Activated T-cell treated with anti-CD3 and anti-CD28 coated beads for 24 hours (primary cell): ENCODE data around the gene TBXT.
"Not testable (repeated sequence)": the region's sequence is repeated elsewhere in the genome, so short reads cannot be mapped to it uniquely, and the experiment has no call there.

Experiments
- DNase-seq: peaks from one replicate; pipeline ENCODE4 v3.0.0-alpha.2; 2020; ENCODE audit warnings: low read depth

Gene TBXT

GRCh38 chr6:166169549-166170421 lies 2.1 kb upstream of the TBXT start:
- no peak for DNase-seq

- no peak for DNase-seq
These were observed 1.2 kb upstream of the TBXT start for GRCh38 chr6:166168616-166169548.

GRCh38 chr6:166167258-166167731 lies 356 bp downstream of the TBXT start:
- DNase-seq, result no peak

GRCh38 chr6:166166314-166167257 lies 1.1 kb downstream of the TBXT start:
- no peak for DNase-seq

- DNase-seq, result no peak
These were observed 1.9 kb downstream of the TBXT start for GRCh38 chr6:166165558-166166313.

GRCh38 chr6:166162599-166163342 lies 4.9 kb downstream of the TBXT start:
- no peak for DNase-seq

GRCh38 chr6:166157930-166158617 lies 9.6 kb downstream of the TBXT start:
- DNase-seq, result no peak

GRCh38 chr6:166156942-166157341 lies 10.7 kb downstream of the TBXT start:
- no peak for DNase-seq

- DNase-seq, result no peak
These were observed 13.7 kb downstream of the TBXT start for GRCh38 chr6:166153966-166154365.

- DNase-seq, result no peak
These were observed 15.0 kb downstream of the TBXT start for GRCh38 chr6:166152660-166153059.

GRCh38 chr6:166151798-166152197 lies 15.9 kb downstream of the TBXT start:
- DNase-seq, result no peak

- no peak for DNase-seq
These were observed 21.9 kb downstream of the TBXT start for GRCh38 chr6:166145751-166146150.

- no peak for DNase-seq
These were observed 24.6 kb downstream of the TBXT start for GRCh38 chr6:166143011-166143410.

GRCh38 chr6:166127624-166128472 lies 39.8 kb downstream of the TBXT start:
- no peak for DNase-seq

- not testable (repeated sequence) for DNase-seq
These were observed 44.5 kb downstream of the TBXT start for GRCh38 chr6:166123115-166123514.

- no peak for DNase-seq
These were observed 45.9 kb downstream of the TBXT start for GRCh38 chr6:166121726-166122125.

GRCh38 chr6:166119116-166119911 lies 48.3 kb downstream of the TBXT start:
- no peak for DNase-seq

- DNase-seq, result no peak
These were observed 52.0 kb downstream of the TBXT start for GRCh38 chr6:166115609-166116008.
